NCI-H2171 (cell line): Measurements from ENCODE around the gene PSMC4.
A peak's percentile ranks its signal among the peaks of the same experiment; 100 is the strongest.
"Not testable (repeated sequence)": the region's sequence is repeated elsewhere in the genome, so short reads cannot be mapped to it uniquely, and the experiment has no call there.

Experiments
- DNase-seq: peaks from one replicate; lab custom pipeline; 2025; lab: John Stamatoyannopoulos, UW

The PSMC4 gene

GRCh38 chr19:39946532-39946931 is 24.4 kb upstream of the PSMC4 start:
- no peak for DNase-seq

GRCh38 chr19:39949026-39949747 is 21.8 kb upstream of the PSMC4 start:
- DNase-seq: no peak

GRCh38 chr19:39951065-39951650 is 19.8 kb upstream of the PSMC4 start:
- DNase-seq: no peak

GRCh38 chr19:39951686-39952085 is 19.3 kb upstream of the PSMC4 start:
- DNase-seq: no peak

- DNase-seq: no peak
Observed at GRCh38 chr19:39953915-39954314, 17.1 kb upstream of the PSMC4 start.

GRCh38 chr19:39957886-39958285 is 13.1 kb upstream of the PSMC4 start:
- DNase-seq: not testable (repeated sequence)

- DNase-seq: not testable (repeated sequence)
Observed at GRCh38 chr19:39958942-39959341, 12.0 kb upstream of the PSMC4 start.

GRCh38 chr19:39959407-39959806 is 11.6 kb upstream of the PSMC4 start:
- DNase-seq: not testable (repeated sequence)

GRCh38 chr19:39963898-39964297 is 7.1 kb upstream of the PSMC4 start:
- no peak for DNase-seq

GRCh38 chr19:39966617-39967016 is 4.3 kb upstream of the PSMC4 start:
- no peak for DNase-seq

- DNase-seq: no peak
Observed at GRCh38 chr19:39967561-39967960, 3.4 kb upstream of the PSMC4 start.

GRCh38 chr19:39968789-39969188 is 2.2 kb upstream of the PSMC4 start:
- DNase-seq: no peak

GRCh38 chr19:39969266-39969665 is 1.7 kb upstream of the PSMC4 start:
- no peak for DNase-seq

- no peak for DNase-seq
Observed at GRCh38 chr19:39969681-39970424, 1.1 kb upstream of the PSMC4 start.

GRCh38 chr19:39970425-39970674 is 615 bp upstream of the PSMC4 start:
- peak; percentile 29 for DNase-seq

- no peak for DNase-seq
Observed at GRCh38 chr19:39971380-39972035, 543 bp downstream of the PSMC4 start.

GRCh38 chr19:39974377-39975155 is 3.6 kb downstream of the PSMC4 start:
- DNase-seq: no peak

- DNase-seq: no peak
Observed at GRCh38 chr19:39982883-39983282, 11.9 kb downstream of the PSMC4 start.

GRCh38 chr19:39983695-39984300 is 12.8 kb downstream of the PSMC4 start:
- DNase-seq: no peak

- DNase-seq: no peak
Observed at GRCh38 chr19:39986643-39987042, 15.7 kb downstream of the PSMC4 start.

- DNase-seq: no peak
Observed at GRCh38 chr19:39987167-39987566, 16.2 kb downstream of the PSMC4 start.

- no peak for DNase-seq
Observed at GRCh38 chr19:39987596-39987995, 16.6 kb downstream of the PSMC4 start.
